Caco-2 (cell line): ENCODE measurements around the gene SLC15A1. TPM values are rescaled to one million over a fixed set of nuclear protein-coding genes. Genes with fewer than 3 reads are reported as not detected.

Source experiments
- BruUV-seq: library from RNA; stranded (reverse); fragments of 400-500 nt; replicated peaks from 2 replicates; lab custom pipeline; 2021; lab: Mats Ljungman, UMichigan
- CTCF ChIA-PET: fragments of 300-600 bp; sonication (Branson Sonifier 250); formaldehyde crosslinking; loops from one replicate; lab custom pipeline; 2022; ENCODE audit warnings: antibody characterized with exemption; lab: Charles Lee
- POLR2A ChIA-PET: fragments of 300-600 bp; sonication (Branson Sonifier 250); formaldehyde crosslinking; loops from one replicate; lab custom pipeline; 2022; ENCODE audit warnings: antibody characterized with exemption; lab: Charles Lee
- DNase-seq, 2 experiments: peaks; one replicate each; pipeline versions ENCODE4 v3.0.0 to v3.0.0-alpha.2; 2020 to 2022
- H3K27me3 ChIP-seq: replicated peaks from 2 replicates; pipeline ENCODE4 v1.6.0; 2011; ENCODE audit warnings: low read length; ENCODE audit not compliant: control insufficient read depth, insufficient read depth
- H3K36me3 ChIP-seq: 2 replicates; pipeline ENCODE4 v1.5.1; 2011; ENCODE audit warnings: low read length; ENCODE audit not compliant: control insufficient read depth, insufficient read depth
- H3K4me1 ChIP-seq: fragments of 250-450 bp; sonication (Bioruptor Pico); 2 replicates; pipeline ENCODE4 v1.5.1; 2020; ENCODE audit warnings: mild to moderate bottlenecking
- H3K4me3 ChIP-seq: 2 replicates; pipeline ENCODE4 v1.5.1; 2011; ENCODE audit warnings: low read depth, mild to moderate bottlenecking, control low read depth, low read length
- H3K9me3 ChIP-seq: fragments of 250-450 bp; sonication (Bioruptor Pico); 2 replicates; pipeline ENCODE4 v1.5.1; 2020; ENCODE audit warnings: mild to moderate bottlenecking, moderate library complexity
- H3K27ac Mint-ChIP-seq: one replicate; pipeline ENCODE4 v1.8.0; 2022; ENCODE audit warnings: mixed read lengths; ENCODE audit not compliant: unreplicated experiment
- H3K27me3 Mint-ChIP-seq: one replicate; pipeline ENCODE4 v1.8.0; 2022; ENCODE audit warnings: mixed read lengths; ENCODE audit not compliant: insufficient read depth, unreplicated experiment
- H3K36me3 Mint-ChIP-seq: one replicate; pipeline ENCODE4 v1.8.0; 2022; ENCODE audit warnings: mild to moderate bottlenecking, mixed read lengths; ENCODE audit not compliant: insufficient read depth, unreplicated experiment
- H3K4me1 Mint-ChIP-seq: one replicate; pipeline ENCODE4 v1.8.0; 2022; ENCODE audit warnings: low read depth, mixed read lengths; ENCODE audit not compliant: unreplicated experiment
- H3K4me3 Mint-ChIP-seq: one replicate; pipeline ENCODE4 v1.8.0; 2022; ENCODE audit warnings: mild to moderate bottlenecking, moderate library complexity, mixed read lengths; ENCODE audit not compliant: unreplicated experiment
- H3K9me3 Mint-ChIP-seq: one replicate; pipeline ENCODE4 v1.8.0; 2022; ENCODE audit warnings: mixed read lengths; ENCODE audit not compliant: unreplicated experiment
- intact Hi-C: fragments of 100-400 bp; cut with micrococcal nuclease; formaldehyde crosslinking; loops from one replicate; pipeline ENCODE4 v1.10.0; 2022; ENCODE audit not compliant: unreplicated experiment
- total RNA-seq: library from RNA; stranded (reverse); gene quantifications from 2 replicates; pipeline ENCODE4 v1.2.3, GENCODE V29; 2022
- TF ChIP-seq, protein P1 (sequence below), 2 experiments: fragments of 200-600 bp in 1 of 2; IDR thresholded peaks; 1 replicate in 1 of 2; 2 replicates in 1 of 2; pipeline versions ENCODE4 v1.5.1 to v1.8.0; 2011 to 2022; ENCODE audit warnings: antibody characterized with exemption in 1 of 2, control low read depth in 1 of 2, inconsistent platforms in 1 of 2, low read depth in 1 of 2, low read length in 1 of 2, mild to moderate bottlenecking in 1 of 2, moderate library complexity in 1 of 2; ENCODE audit not compliant: insufficient read depth in 1 of 2, severe bottlenecking in 1 of 2, unreplicated experiment in 1 of 2

The SLC15A1 gene
- total RNA-seq, 1 experiment from 2014 or later, result 12.3 TPM

DNA sequence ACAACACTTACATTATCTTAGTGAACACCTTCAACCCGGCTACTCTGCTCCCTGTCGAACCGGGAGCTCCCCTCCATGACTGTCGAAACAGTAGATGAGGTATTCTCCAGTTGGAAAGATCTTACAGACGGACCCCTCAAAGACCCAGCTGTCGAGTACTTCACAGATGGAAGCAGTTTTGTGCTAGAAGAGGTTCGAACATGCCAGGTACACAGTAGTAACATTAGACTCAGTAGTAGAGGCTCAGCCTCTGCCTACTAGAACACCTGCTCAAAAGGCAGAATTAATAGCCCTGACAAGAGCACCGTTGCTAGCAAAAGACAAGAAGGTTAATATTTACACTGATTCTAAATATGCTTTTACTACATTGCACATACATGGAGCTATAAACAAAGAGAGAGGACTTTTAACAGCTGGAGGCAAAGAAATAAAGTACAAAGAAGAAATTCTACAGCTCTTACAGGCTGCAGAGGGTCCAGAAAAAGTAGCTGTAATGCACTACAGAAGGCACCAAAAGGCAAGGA is 13.6 kb upstream of the SLC15A1 start:
- Histone ChIP-seq H3K27me3 (no peaks in the 10 kb centered on the region), H3K4me1 (peaks cover 7% of the 10 kb centered on the region), H3K9me3 (no peaks in the 10 kb centered on the region), H3K36me3 (no peaks in the 10 kb centered on the region), H3K4me3 (no peak overlapping the region)
- no peak for DNase-seq
- Mint-ChIP-seq H3K9me3 (peaks cover 13% of the 10 kb centered on the region), H3K4me3 (no peak overlapping the region), H3K4me1 (peaks cover 19% of the 10 kb centered on the region), H3K36me3 (no peaks in the 10 kb centered on the region), H3K27me3 (no peaks in the 10 kb centered on the region), H3K27ac (no peak overlapping the region)
- ChIA-PET CTCF (interaction anchor here (0.6 to 1.2 kb wide), 3 partner anchors 9 to 955 kb away, joined by 3 to 4 read pairs (median 4); no protein-coding TSS in a partner anchor), POLR2A (no interaction called here)
- BruUV-seq, result no TSS peak
- intact Hi-C loops, result loop anchor here (2.0 kb wide), 1 partner anchor 13 kb away; the partner anchor contains the start of gene SLC15A1
- TF ChIP-seq, protein P1, sequence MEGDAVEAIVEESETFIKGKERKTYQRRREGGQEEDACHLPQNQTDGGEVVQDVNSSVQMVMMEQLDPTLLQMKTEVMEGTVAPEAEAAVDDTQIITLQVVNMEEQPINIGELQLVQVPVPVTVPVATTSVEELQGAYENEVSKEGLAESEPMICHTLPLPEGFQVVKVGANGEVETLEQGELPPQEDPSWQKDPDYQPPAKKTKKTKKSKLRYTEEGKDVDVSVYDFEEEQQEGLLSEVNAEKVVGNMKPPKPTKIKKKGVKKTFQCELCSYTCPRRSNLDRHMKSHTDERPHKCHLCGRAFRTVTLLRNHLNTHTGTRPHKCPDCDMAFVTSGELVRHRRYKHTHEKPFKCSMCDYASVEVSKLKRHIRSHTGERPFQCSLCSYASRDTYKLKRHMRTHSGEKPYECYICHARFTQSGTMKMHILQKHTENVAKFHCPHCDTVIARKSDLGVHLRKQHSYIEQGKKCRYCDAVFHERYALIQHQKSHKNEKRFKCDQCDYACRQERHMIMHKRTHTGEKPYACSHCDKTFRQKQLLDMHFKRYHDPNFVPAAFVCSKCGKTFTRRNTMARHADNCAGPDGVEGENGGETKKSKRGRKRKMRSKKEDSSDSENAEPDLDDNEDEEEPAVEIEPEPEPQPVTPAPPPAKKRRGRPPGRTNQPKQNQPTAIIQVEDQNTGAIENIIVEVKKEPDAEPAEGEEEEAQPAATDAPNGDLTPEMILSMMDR (IDR thresholded peaks at IDR 0.05; ENCODE audit: insufficient read depth in 1 of 2, low read depth in 1 of 2, low read length in 1 of 2, severe bottlenecking in 1 of 2, unreplicated experiment in 1 of 2), result no peak

DNA sequence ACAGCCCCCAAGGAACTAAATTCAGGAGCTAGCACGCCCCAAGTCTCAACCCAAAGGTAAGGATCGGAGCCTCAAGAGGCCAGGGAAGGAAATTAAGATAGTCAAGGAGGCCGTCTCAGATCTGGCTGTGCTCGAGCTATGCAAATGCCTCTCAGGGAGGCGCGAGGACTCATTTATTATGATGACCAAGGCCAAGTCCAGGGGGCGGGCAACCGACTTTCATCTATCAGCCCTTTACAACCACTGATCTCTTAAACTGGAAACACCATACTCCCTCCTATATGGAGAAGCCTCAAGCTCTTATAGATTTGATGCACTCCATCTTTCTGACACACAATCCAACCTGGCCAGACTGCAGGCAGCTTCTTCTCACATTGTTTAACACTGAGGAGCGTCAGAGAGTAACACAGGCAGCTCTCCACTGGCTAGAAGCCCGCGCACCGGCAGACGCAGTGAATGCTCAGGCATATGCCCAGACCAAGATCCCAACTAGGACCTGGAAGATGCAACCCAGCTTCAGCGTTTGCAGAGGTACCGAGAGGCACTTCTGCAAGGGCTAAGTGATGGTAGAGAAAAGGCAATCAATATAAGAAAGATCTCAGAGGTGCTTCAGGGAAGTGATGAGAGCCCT is 9.6 kb upstream of the SLC15A1 start:
- H3K4me3 Mint-ChIP-seq, result no peak overlapping the region
- no peaks in the 10 kb centered on the region for H3K27me3 Mint-ChIP-seq
- CTCF ChIA-PET, result interaction anchor here (0.6 to 1.7 kb wide), 3 partner anchors 11 to 844 kb away, joined by 3 to 4 read pairs (median 4); no protein-coding TSS in a partner anchor
- H3K36me3 ChIP-seq, result no peaks in the 10 kb centered on the region
- DNase-seq, result peak in 1 of 2 experiments; percentile 28
- POLR2A ChIA-PET, result no interaction called here
- BruUV-seq, result no TSS peak
- no peak overlapping the region for H3K27ac Mint-ChIP-seq
- TF ChIP-seq, protein P1 (IDR thresholded peaks at IDR 0.05; ENCODE audit: insufficient read depth in 1 of 2, low read depth in 1 of 2, low read length in 1 of 2, severe bottlenecking in 1 of 2, unreplicated experiment in 1 of 2), result no peak
- H3K4me1 Mint-ChIP-seq, result peaks cover 22% of the 10 kb centered on the region
- no peak overlapping the region for H3K4me3 ChIP-seq
- H3K9me3 ChIP-seq, result no peaks in the 10 kb centered on the region; the same call in 1 of the 2 replicates
- no peaks in the 10 kb centered on the region for H3K27me3 ChIP-seq
- intact Hi-C loops, result no loop called here
- peaks cover 24% of the 10 kb centered on the region for H3K9me3 Mint-ChIP-seq
- no peaks in the 10 kb centered on the region for H3K36me3 Mint-ChIP-seq
- peaks cover 7% of the 10 kb centered on the region for H3K4me1 ChIP-seq

DNA sequence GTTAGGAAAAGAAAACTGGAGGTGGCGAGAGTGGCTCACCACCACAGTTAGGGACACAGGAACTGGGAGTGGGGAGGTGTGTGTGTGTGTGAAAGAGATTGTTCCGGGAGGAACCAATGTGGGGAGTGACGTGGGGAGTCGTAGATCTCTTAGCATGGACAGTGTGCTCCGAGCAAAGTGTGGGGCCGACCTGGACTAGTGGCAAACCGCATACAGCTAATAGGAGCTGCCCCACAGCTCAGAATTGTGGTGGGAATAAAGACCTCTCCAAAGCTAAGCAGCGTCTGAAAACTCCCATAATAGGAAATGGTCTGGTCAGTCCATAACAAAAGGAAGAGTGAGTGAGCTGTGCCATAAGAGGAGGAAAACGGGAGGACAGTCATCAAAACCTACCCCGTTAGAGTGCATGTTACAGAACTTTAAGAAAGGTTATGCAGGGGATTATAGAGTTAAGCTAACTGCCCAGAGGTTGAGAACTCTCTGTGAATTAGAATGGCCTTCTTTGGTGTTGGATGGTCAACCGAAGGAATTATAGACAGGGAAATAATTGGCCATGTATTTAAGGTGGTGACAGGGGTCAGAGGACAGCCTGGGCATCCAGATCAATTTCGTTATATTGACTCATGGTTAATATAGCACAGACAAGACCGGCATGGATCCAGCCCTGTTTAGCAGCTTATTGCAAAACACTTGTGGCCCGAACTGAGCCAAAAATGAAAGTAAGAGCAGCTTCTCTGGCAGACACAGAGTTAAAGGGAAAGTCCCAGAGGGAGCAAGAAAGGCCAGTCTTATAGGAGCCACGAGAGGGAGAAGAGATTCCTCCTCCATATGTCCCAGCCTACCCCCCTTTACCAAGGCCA is 8.9 kb upstream of the SLC15A1 start:
- H3K4me1 ChIP-seq, result peaks cover 7% of the 10 kb centered on the region
- intact Hi-C loops, result no loop called here
- H3K36me3 ChIP-seq, result no peaks in the 10 kb centered on the region
- no peak overlapping the region for H3K4me3 ChIP-seq
- no peak overlapping the region for H3K4me3 Mint-ChIP-seq
- no peaks in the 10 kb centered on the region; the same call in 1 of the 2 replicates for H3K9me3 ChIP-seq
- DNase-seq, result peak in 1 of 2 experiments; percentile 38
- H3K27me3 Mint-ChIP-seq, result no peaks in the 10 kb centered on the region
- BruUV-seq, result no TSS peak
- ChIA-PET POLR2A (no interaction called here), CTCF (interaction anchor here (1.7 kb wide), 1 partner anchor 15 kb away, joined by 4 read pairs; no protein-coding TSS in a partner anchor)
- peaks cover 21% of the 10 kb centered on the region for H3K4me1 Mint-ChIP-seq
- no peaks in the 10 kb centered on the region for H3K27me3 ChIP-seq
- TF ChIP-seq, protein P1 (IDR thresholded peaks at IDR 0.05; ENCODE audit: insufficient read depth in 1 of 2, low read depth in 1 of 2, low read length in 1 of 2, severe bottlenecking in 1 of 2, unreplicated experiment in 1 of 2), result no peak
- no peaks in the 10 kb centered on the region for H3K36me3 Mint-ChIP-seq
- no peak overlapping the region for H3K27ac Mint-ChIP-seq
- peaks cover 24% of the 10 kb centered on the region for H3K9me3 Mint-ChIP-seq
